Daoy (cell line): Measurements from ENCODE around the gene MRPS7. TPM values are rescaled to one million over a fixed set of nuclear protein-coding genes. Genes with fewer than 3 reads are reported as not detected.
"Not testable (repeated sequence)": the region's sequence is repeated elsewhere in the genome, so short reads cannot be mapped to it uniquely, and the experiment has no call there.

Experiments
- DNase-seq: peaks from one replicate; pipeline ENCODE4 v3.0.0-alpha.2; 2015; ENCODE audit warnings: low read depth
- total RNA-seq: library from RNA; depleted of rRNA; stranded (reverse); fragments of >200 nt; shearing (Covaris generic); gene quantifications from 2 replicates; pipeline ENCODE4 v1.2.3, GENCODE V29; 2014

Gene MRPS7
- total RNA-seq, 1 experiment from 2014 or later = 92.2 TPM

- DNase-seq = no peak
These were observed 17.4 kb upstream of the MRPS7 start for GRCh38 chr17:75244133-75244866.

GRCh38 chr17:75245011-75245410, 16.7 kb upstream of the MRPS7 start:
- no peak for DNase-seq

DNA sequence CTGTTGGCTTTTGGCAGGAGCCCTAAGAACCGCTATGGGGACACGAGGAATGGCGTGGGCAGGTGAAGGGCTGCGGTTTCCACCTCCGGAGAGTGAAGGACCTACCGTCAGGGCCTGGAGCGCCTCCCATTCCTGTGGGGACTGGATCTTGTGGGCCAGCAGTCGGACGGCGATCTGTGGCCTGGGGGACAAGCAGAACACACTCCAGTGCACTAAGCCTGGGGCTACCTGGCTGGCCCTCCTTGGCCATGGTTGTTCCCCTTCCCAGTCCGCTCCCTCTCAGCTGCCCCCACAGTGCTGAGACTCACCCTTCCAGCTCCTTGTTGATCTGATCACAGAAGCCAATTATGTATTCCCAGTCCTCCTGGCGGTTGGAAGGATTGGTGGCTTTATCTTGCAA, 15.3 kb upstream of the MRPS7 start:
- DNase-seq = no peak

- no peak for DNase-seq
These were observed 12.1 kb upstream of the MRPS7 start for GRCh38 chr17:75249564-75249963.

- peak; percentile 59 for DNase-seq
These were observed 11.6 kb upstream of the MRPS7 start for GRCh38 chr17:75250009-75250471.

GRCh38 chr17:75252039-75252816, 9.5 kb upstream of the MRPS7 start:
- DNase-seq = no peak

DNA sequence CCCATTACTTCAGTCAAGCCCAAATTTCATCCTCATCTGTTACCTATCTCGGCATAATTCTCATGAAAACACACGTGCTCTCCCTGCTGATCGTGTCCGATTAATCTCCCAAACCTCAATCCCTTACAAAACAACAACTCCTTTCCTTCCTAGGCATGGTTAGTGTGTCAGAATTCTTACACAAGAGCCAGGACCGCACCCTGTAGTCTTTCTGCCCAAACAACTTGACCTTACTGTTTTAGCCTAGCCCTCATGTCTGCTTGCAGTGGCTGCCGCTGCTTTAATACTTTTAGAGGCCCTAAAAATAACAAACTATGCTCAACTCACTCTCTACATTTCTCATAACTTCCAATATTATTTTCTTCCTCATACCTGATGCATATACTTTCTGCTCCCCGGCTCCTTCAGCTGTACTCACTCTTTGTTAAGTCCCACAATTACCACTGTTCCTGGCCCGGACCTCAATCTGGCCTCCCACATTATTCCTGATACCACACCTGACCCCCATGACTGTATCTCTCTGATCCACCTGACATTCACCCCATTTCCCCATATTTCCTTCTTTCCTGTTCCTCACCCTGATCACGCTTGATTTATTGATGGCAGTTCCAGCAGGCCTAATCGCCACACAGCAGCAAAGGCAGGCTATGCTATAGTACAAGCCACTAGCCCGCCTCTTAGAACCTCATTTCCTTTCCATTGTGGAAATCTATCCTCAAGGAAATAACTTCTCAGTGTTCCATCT, 5.6 kb upstream of the MRPS7 start:
- not testable (repeated sequence) for DNase-seq

DNA sequence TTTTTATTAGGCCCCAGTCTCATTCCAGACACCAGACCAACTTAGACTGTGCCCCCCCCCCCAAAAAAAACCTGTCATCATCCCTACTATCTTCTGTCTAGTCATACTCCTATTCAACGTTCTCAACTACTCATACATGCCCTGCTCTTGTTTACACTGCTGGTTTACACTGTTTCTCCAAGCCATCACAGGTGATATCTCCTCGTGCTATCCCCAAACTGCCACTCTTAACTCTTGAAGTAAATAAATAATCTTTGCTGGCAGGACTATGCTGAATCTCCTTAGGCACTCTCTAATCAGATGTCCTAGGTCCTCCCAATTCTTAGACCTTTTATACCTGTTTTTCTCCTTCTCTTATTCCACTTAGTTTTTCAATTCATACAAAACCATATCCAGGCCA, 4.5 kb upstream of the MRPS7 start:
- DNase-seq = not testable (repeated sequence)

GRCh38 chr17:75260641-75261335, 891 bp upstream of the MRPS7 start:
- peak; percentile 27 for DNase-seq

GRCh38 chr17:75262112-75262606, 480 bp downstream of the MRPS7 start:
- DNase-seq = no peak

GRCh38 chr17:75263055-75263454, 1.4 kb downstream of the MRPS7 start:
- no peak for DNase-seq

GRCh38 chr17:75265614-75266315, 4.1 kb downstream of the MRPS7 start:
- DNase-seq = no peak

DNA sequence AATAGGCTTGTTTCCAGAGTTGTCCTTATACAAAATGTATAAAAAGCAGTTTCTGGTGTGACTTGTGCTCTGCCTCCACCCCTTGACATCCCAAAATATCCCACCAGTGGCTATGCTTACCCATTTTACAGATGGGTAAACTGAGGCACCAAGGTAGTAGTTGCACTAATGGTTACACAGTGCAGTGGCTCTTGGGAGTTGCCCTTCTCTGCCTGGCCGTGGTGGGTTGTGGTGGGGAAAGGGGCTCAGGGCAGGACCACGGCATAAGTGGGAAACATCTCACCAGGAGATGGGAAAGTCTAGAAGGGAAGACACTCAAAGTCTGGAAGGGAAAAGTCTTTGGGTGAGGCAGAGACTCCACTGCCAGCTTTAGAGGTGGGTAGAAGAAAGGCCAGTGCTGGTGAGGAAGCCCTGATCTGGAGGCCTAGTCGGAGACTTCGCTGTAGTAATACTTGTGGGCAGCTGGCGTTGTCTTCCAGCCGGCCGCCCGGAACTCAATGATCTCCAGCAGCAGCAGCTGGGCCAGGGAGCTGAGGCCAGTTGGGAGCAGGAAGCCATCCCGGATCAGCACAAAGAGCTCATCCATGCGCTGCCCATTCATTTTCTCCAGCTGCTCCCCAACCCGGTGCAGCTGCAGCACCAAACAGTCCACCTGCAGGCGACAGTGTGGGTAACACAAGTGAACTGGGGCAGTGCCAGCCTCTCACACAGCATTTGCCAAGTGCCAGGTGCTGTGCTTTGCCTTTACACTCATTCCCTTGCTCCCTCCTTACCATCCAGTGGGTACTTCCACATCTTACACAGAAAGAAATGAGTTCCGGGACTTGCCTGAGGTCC, 4.9 kb downstream of the MRPS7 start:
- no peak for DNase-seq

DNA sequence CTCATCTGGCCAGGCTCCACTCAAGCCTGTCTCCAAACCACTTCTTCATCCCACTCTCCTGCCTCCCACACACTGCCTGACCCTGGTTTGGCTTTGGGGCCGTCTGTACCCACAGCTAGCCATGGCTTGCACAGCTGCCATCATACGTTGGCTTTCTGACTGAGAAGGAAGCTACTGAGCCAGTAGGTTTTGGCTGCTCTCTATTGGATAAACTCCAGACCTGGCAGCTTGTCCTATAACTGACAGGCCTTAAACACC, 5.4 kb downstream of the MRPS7 start:
- no peak for DNase-seq

DNA sequence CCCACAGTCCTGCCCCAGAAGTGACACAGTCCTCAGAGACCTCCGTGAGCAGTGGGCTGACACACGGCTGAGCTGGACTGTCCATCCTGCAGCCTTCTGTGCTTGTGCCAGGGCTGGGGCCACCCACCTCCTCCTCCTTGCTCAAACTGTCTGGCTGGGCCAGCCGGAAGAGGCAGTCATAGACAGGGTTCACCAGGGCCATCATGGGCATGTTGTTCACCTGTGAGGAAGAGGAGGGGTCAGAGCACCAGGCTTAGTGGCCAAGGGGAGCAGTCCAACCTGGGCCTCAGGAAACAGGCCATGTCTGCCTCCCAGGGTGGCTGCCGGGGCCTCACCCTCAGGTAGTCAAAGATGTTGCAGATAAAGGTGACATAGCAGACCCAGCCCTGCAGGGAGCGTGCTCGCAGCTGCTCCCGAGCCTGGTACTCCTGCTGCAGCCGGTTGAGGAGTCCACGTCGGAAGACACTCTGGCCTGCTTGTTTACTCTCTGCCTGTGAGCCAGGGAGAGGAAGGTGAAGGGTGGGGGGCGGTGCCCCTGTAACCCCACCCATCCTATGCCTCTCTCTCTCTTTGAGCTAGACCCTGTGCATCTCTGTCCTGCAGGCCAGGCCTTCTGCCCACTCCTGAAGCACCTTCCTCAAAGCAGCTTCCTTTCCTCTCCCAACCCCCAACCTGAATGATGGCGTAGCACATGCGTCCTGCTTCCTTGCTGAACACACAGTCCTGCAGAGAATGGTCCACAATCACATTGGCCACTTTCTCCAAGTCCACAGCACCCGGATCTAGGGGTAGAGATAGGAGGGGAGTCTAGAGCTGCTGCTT, 5.9 kb downstream of the MRPS7 start:
- no peak for DNase-seq

DNA sequence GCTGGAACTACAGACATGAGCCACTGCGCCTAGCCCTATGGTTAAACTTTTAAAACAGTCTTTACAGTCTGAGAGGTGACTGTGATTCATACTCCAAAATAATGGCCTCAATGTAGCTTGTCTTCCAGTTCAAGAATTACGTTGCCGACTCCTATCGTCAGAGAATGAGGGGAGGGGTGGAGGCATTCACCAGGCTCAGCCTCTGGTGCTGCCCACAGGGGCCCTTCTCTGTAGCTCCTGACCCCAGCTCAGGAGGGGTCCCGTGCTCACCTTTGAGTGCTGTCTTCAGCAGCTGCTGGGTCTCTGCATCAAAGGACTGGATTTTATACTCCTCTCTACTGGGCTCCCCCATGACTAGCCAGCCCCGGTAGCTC, 8.2 kb downstream of the MRPS7 start:
- peak; percentile 19 for DNase-seq

DNA sequence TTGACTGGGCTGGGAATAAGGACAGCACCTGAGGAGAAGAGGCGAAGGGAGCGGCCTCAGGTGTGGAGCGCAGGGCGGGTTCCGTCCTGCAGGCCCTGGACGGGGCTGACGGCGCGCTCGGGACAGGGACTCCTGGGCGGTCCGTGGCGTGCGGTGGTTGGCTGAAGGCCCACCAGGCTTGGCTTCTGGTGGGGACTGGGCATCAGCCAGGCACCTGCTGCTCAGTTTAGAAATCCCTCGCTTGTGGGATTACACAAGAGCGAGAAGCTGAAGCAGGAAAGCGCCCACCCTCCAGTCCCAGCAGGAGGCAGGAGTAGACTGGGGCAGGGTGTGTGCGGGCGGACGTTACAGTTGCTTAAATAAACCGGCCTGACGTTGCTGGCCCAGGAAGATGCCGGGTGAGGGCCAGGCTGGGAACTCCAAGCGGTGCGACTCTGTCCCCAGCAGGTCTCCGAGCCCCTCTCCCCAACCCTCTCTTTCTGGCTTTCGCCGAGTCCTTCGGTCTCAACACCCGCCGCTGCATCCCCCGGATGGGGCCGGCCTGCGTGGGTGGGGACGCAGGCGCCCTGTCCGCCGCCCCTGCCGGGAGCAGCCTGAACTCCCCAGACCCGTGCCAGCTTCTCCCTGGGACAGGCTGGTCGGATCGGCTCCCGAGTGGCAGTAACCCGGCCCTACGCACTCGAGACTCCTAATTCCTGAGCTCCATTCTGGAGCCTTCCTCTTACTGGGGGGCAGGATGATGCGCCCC, 8.7 kb downstream of the MRPS7 start:
- peak; percentile 82 for DNase-seq

DNA sequence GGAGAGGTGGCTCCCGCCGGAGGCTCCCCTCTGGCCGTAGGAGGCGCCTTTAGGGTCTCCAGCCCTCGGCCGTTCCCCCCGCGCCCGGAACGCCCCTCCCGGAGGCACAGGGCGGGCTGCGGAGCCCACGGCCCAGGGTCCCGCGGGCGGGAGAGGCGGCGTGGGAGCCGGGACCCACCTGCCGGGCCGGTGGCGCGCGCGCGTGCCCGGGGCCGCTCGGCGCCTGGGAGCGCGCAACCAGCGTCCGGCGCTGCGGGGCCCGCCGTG, 9.2 kb downstream of the MRPS7 start, which contains the start of gene MIF4GD:
TSS of gene MIF4GD (minus strand) at position 266 of the 267 bp plus-strand sequence. CDS start 1,036 bp downstream, outside the sequence.
- DNase-seq = no peak
